Effector memory CD4-positive, alpha-beta T cell (primary cell): ENCODE measurements around the gene MICB.
A peak's percentile ranks its signal among the peaks of the same experiment; 100 is the strongest.

Experiments
- DNase-seq, 3 donors: peaks; one replicate each; pipeline ENCODE4 v3.0.0-alpha.2; 2020
- H3K27ac ChIP-seq: 2 replicates; pipeline ENCODE4 v1.7.0; 2013; ENCODE audit warnings: mild to moderate bottlenecking, low read length, moderate library complexity; ENCODE audit not compliant: insufficient read depth, poor library complexity, severe bottlenecking
- H3K27me3 ChIP-seq: replicated peaks from 2 replicates; pipeline ENCODE4 v1.7.0; 2013; ENCODE audit warnings: mild to moderate bottlenecking, low read length; ENCODE audit not compliant: insufficient read depth, control insufficient read depth, poor library complexity, severe bottlenecking
- H3K36me3 ChIP-seq: 2 replicates; pipeline ENCODE4 v1.7.0; 2013; ENCODE audit warnings: mild to moderate bottlenecking, low read length, moderate library complexity; ENCODE audit not compliant: control insufficient read depth, insufficient read depth
- H3K4me1 ChIP-seq: 2 replicates; pipeline ENCODE4 v1.7.0; 2013; ENCODE audit warnings: low read length, mild to moderate bottlenecking; ENCODE audit not compliant: control insufficient read depth, insufficient read depth, poor library complexity, severe bottlenecking
- H3K4me3 ChIP-seq: 2 replicates; pipeline ENCODE4 v1.7.0; 2013; ENCODE audit warnings: low read length, low read depth, mild to moderate bottlenecking; ENCODE audit not compliant: insufficient read depth, poor library complexity, severe bottlenecking
- H3K9me3 ChIP-seq: 2 replicates; pipeline ENCODE4 v1.7.0; 2013; ENCODE audit warnings: mild to moderate bottlenecking, low read length, moderate library complexity; ENCODE audit not compliant: control insufficient read depth

Gene MICB

GRCh38 chr6:31473780-31474761, 23.9 kb upstream of the MICB start:
- Histone ChIP-seq H3K9me3 (no peaks in the 10 kb centered on the region), H3K36me3 (no peaks in the 10 kb centered on the region), H3K27me3 (no peaks in the 10 kb centered on the region), H3K4me1 (peaks cover 7% of the 10 kb centered on the region), H3K4me3 (no peak overlapping the region), H3K27ac (peak overlapping the region; percentile 1)
- DNase-seq = no peak

GRCh38 chr6:31474871-31475286, 23.1 kb upstream of the MICB start:
- Histone ChIP-seq H3K4me1 (peaks cover 7% of the 10 kb centered on the region), H3K4me3 (no peak overlapping the region), H3K9me3 (no peaks in the 10 kb centered on the region), H3K27ac (no peak overlapping the region), H3K36me3 (no peaks in the 10 kb centered on the region), H3K27me3 (no peaks in the 10 kb centered on the region)
- no peak for DNase-seq

- H3K27ac ChIP-seq = no peak overlapping the region
- no peak for DNase-seq
- H3K36me3 ChIP-seq = no peaks in the 10 kb centered on the region
- no peak overlapping the region for H3K4me3 ChIP-seq
- H3K27me3 ChIP-seq = no peaks in the 10 kb centered on the region
- H3K9me3 ChIP-seq = no peaks in the 10 kb centered on the region
- H3K4me1 ChIP-seq = peaks cover 7% of the 10 kb centered on the region
Observed at GRCh38 chr6:31476515-31477139, 21.3 kb upstream of the MICB start.

- Histone ChIP-seq H3K27me3 (no peaks in the 10 kb centered on the region), H3K27ac (no peak overlapping the region), H3K36me3 (no peaks in the 10 kb centered on the region), H3K4me1 (peaks cover 3% of the 10 kb centered on the region), H3K9me3 (no peaks in the 10 kb centered on the region), H3K4me3 (no peak overlapping the region)
- DNase-seq = no peak
Observed at GRCh38 chr6:31477521-31477920, 20.4 kb upstream of the MICB start.

- Histone ChIP-seq H3K27me3 (no peaks in the 10 kb centered on the region), H3K4me1 (peaks cover 3% of the 10 kb centered on the region), H3K4me3 (no peak overlapping the region), H3K27ac (no peak overlapping the region), H3K9me3 (no peaks in the 10 kb centered on the region), H3K36me3 (no peaks in the 10 kb centered on the region)
- DNase-seq = no peak
Observed at GRCh38 chr6:31478186-31478950, 19.6 kb upstream of the MICB start.

GRCh38 chr6:31479151-31479932, 18.6 kb upstream of the MICB start:
- Histone ChIP-seq H3K4me3 (no peak overlapping the region), H3K4me1 (peaks cover 3% of the 10 kb centered on the region), H3K27ac (no peak overlapping the region), H3K9me3 (no peaks in the 10 kb centered on the region), H3K27me3 (no peaks in the 10 kb centered on the region), H3K36me3 (no peaks in the 10 kb centered on the region)
- DNase-seq = no peak

GRCh38 chr6:31479933-31480535, 17.9 kb upstream of the MICB start:
- no peak for DNase-seq
- Histone ChIP-seq H3K4me1 (peaks cover 3% of the 10 kb centered on the region), H3K4me3 (no peak overlapping the region), H3K27ac (no peak overlapping the region), H3K36me3 (no peaks in the 10 kb centered on the region), H3K27me3 (no peaks in the 10 kb centered on the region), H3K9me3 (no peaks in the 10 kb centered on the region)

- Histone ChIP-seq H3K4me3 (no peak overlapping the region), H3K27ac (no peak overlapping the region), H3K27me3 (no peaks in the 10 kb centered on the region), H3K36me3 (no peaks in the 10 kb centered on the region), H3K4me1 (peaks cover 3% of the 10 kb centered on the region), H3K9me3 (no peaks in the 10 kb centered on the region)
- no peak for DNase-seq
Observed at GRCh38 chr6:31480574-31480973, 17.4 kb upstream of the MICB start.

GRCh38 chr6:31483392-31483791, 14.6 kb upstream of the MICB start:
- no peaks in the 10 kb centered on the region for H3K9me3 ChIP-seq
- H3K4me1 ChIP-seq = no peaks in the 10 kb centered on the region
- H3K4me3 ChIP-seq = no peak overlapping the region
- no peak for DNase-seq
- no peaks in the 10 kb centered on the region for H3K36me3 ChIP-seq
- no peaks in the 10 kb centered on the region for H3K27me3 ChIP-seq
- H3K27ac ChIP-seq = no peak overlapping the region
